Gastrocnemius medialis (tissue), 4 donors: ENCODE measurements around the gene FGF14.

Experiments used
- POLR2A ChIP-seq, 2 donors: fragments of 450-650 bp; IDR thresholded peaks; one replicate each; pipeline ENCODE4 v1.6.1; 2017; ENCODE audit warnings: antibody characterized with exemption in 2 of 2, mild to moderate bottlenecking in 2 of 2, moderate library complexity in 2 of 2
- TF ChIP-seq, protein P1 (sequence below), 5 experiments: fragments of 450-650 bp in 3 of 5; fragments of 200-600 bp in 2 of 5; sonication (generic) in 2 of 5; IDR thresholded peaks in 4 of 5; conservative IDR thresholded peaks in 1 of 5; 1 replicate in 4 of 5; 2 replicates in 1 of 5; pipeline ENCODE4 v1.5.1; 2016 to 2019; ENCODE audit warnings: antibody characterized with exemption in 5 of 5, mild to moderate bottlenecking in 3 of 5, moderate library complexity in 3 of 5

DNA sequence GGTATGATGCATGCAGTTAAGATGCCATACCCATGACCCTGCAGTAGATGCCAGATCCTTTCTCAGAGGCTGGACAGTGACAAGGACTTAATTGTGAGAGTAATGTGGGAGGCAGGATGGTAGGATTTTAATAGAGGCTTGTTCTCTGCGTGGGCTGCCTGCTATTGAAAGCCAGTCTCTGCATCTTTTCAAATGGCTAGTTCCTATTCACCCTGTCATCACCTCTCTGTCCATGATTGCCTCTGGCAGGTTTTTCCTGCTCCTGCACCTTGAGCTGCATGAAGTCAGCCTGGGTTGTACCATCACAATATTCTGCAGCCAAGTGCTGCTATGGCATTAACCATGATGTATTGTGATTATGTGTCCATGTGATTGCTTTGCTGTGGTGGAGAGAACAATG is 508.8 kb downstream of the FGF14 start:
- no peak for TF ChIP-seq POLR2A (IDR thresholded peaks at IDR 0.05)
- TF ChIP-seq, protein P1, sequence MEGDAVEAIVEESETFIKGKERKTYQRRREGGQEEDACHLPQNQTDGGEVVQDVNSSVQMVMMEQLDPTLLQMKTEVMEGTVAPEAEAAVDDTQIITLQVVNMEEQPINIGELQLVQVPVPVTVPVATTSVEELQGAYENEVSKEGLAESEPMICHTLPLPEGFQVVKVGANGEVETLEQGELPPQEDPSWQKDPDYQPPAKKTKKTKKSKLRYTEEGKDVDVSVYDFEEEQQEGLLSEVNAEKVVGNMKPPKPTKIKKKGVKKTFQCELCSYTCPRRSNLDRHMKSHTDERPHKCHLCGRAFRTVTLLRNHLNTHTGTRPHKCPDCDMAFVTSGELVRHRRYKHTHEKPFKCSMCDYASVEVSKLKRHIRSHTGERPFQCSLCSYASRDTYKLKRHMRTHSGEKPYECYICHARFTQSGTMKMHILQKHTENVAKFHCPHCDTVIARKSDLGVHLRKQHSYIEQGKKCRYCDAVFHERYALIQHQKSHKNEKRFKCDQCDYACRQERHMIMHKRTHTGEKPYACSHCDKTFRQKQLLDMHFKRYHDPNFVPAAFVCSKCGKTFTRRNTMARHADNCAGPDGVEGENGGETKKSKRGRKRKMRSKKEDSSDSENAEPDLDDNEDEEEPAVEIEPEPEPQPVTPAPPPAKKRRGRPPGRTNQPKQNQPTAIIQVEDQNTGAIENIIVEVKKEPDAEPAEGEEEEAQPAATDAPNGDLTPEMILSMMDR (IDR thresholded peaks at IDR 0.05 in 4 of 5, conservative IDR thresholded peaks at IDR 0.05 in 1 of 5): no peak
